ENCODE data around the gene IFFO2.

IFFO2 gene

DNA sequence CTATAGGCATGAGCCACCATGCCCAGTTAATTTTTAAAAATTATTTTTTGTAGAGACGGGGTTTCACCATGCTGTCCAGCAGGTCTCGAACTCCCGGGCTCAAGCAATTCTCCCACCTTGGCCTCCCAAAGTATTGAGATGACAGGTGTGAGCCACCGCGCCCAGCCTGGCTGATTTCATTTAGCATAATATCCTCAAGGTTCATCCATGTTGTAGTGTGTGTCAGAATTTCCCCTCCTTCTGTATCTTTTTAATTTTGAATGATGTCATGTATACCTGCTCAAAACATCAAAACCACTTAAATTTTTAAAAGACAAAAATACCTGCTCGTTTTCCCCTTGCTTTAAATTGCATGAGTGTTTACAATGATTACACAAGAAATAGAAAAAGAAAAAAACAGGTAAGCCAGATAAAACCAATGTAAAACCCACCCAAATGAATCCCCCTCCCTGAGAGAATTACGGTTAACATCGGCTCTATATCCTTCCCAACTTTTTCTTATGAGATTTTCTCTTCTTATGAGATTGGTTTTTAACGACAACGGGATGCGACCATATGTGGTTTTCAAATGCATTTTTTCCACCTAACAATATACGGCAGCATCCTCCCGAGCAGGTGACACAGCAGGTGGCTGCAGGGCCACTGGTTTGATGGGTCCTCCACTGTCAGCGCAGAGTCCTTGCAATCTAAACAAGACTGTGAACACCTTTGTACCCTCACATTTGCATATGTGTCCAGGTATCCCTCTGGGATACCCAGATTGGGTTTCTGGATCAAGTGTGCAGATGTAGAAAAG is 22.1 kb downstream of the IFFO2 start:
- no peak for FAIRE-seq

DNA sequence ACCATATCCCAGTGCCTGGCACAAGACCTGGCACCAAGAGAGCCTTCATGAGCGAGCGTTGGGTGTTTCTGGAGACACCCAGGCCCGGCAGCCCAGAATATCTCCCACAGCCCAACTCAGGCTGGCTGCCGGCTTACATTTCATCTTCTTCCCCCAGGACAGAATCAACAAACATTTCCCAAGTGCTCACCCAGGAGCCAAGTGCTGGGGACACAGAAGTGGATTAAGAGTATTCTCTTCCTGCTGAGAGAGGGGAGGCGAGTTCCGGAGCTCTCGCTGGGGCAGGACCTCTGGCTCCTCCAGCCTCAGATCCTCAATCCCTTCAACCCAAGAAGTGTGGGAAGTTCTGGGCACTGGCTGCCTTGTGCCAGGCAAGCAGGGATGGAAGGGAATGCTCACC is 23.6 kb downstream of the IFFO2 start:
- FAIRE-seq: no peak

DNA sequence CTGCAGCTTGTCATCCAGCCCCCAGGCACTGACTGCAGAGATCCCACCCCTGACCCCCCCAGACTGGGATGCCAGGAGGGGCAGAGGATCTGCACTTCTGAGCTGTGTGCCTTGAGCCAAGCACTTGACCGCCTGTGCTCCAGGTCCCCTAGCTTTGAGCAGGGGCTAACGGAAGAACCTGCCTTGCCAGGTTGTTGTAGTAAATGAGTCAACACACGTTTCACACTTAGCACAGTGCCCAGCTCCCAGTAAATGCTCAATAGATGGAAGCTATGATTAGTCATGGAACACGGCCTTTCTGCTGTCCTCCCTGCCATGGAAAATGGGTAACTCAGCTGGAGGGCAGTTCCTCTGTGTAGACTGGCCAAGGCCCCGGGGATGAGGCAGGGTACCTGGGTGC is 24.1 kb downstream of the IFFO2 start:
- FAIRE-seq: no peak

DNA sequence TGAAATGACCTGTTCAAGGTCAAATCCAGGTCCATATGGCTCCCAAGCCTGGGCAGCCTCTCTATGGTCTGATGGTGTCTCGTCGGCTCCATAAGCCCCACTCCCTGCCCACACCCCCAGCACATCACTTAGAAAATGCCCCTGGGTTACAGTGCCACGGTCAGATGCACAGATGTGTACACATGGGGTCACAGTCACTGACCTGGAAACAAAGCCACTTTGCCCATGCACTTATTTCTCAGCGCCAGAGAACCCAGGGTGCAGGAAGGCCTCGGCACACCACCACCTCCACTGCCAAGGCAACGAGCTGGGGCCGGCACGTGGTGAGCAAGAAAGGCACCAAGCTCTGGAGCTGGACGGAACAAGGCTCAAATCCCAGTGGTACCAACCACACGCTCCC is 24.7 kb downstream of the IFFO2 start:
- no peak for FAIRE-seq

DNA sequence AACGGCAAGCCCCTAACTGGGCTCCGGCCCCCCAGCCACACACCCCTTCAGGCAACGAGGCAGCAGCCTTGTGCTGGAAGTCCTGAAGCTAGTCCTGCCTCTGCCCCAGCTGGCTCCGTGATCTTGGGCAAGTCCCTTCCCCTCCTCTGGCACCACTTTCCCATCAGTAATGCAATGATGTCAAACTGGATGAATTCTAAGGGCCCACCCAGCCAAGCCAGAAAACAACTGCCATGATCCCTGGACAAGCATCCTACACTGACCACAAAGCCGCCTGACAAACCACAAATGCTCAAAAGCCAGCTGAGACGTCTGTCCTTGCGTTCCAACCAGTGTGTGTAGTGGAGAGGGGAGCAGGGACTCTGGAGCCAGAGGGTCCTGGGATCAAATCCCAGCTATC is 26.8 kb downstream of the IFFO2 start:
- no peak for FAIRE-seq

DNA sequence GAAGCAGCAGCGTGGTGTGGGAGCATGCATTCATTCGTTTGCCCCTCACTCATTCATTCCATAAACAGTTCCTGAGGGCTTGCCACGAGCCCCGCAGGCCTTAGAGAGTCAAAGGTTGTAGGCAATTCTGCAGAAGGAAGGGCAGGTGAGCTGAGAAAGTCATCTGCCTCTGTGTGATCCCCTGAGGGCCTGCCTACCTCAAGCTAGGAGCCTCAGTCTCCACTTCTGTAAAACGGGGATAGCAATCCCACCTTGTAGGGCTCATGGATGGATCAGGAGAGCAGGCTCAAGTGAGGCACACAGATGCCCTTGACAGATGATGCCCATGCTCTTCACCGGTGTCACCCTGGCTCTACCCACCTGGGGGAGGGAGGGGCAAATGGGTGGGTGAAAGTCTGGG is 27.5 kb downstream of the IFFO2 start:
- FAIRE-seq: no peak

DNA sequence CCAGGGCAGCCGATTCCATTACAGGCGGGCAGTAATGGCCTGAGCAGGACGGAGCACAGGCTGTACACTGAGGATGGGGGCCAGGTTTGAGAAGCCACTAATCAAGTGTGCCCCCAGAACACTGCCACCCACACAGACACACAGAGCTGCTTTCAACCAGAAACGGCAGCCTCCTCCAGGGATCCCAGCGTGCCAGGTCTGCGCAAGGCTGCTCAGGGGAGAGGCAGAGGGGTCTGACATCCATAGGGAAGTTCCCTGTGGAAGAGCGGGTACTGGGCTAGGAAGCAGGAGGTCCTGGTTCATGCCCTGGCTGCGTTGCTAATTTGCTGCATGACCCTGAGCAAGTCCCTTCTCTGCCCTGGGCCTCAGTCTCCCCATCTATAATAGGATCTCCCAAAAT is 28.1 kb downstream of the IFFO2 start:
- no peak for FAIRE-seq

DNA sequence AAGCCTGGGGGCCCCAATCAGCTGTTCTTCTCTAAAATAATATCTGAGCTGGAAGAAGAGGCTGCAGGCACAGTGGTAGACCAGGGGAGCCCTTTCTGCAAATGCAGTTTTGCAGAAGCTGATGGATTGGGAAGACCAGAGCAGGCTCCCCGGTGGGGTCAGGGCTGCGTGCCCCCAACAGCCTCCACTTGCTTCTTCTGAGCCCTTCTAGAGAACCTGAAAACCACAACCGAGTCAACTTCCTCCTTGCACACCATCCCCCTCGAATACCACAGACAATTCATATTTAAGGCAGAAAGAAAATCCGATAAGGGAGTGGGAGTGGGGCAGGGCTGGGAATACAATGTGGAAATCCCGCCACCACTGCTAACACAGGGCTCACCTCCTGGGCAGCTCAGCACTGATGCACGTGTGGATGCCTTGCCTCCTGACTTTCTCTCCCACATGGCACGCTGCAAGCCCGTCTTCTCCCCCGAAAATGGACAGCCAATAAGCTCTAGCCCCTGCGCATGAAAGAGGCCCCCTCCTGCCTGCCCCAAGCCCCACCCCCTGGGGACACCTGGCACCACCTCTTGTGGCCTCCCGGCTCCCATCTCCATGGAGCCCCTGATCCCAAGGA is 28.7 kb downstream of the IFFO2 start:
- FAIRE-seq: no peak

DNA sequence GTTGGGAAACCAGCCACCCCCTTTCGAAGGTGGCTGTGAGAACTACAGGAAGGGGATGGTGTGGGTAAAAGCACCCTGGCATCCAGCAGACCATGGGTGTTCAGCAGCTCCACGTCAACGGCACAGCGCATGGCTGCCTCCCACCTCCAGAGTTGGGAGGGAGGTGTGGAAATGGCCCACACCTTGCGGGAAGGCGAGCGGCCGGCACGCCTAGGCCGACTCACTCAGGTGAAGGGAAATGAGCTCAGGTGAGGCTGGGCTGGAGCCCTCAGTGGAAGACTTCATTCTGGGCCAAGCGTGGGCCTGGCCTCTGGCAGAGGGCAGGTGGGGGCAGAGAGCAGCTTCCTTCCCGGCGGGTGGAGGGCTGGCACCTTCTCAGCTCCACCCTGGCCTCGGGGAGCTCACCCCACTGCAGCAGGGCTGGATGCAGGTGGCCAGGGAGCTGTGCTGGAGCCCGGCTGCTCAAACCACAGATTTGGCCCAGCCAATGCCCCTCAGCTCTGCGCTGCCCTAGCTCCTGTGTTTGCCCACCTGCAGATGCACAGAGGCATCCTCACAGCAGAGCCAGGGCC is 29.3 kb downstream of the IFFO2 start:
- FAIRE-seq: no peak

DNA sequence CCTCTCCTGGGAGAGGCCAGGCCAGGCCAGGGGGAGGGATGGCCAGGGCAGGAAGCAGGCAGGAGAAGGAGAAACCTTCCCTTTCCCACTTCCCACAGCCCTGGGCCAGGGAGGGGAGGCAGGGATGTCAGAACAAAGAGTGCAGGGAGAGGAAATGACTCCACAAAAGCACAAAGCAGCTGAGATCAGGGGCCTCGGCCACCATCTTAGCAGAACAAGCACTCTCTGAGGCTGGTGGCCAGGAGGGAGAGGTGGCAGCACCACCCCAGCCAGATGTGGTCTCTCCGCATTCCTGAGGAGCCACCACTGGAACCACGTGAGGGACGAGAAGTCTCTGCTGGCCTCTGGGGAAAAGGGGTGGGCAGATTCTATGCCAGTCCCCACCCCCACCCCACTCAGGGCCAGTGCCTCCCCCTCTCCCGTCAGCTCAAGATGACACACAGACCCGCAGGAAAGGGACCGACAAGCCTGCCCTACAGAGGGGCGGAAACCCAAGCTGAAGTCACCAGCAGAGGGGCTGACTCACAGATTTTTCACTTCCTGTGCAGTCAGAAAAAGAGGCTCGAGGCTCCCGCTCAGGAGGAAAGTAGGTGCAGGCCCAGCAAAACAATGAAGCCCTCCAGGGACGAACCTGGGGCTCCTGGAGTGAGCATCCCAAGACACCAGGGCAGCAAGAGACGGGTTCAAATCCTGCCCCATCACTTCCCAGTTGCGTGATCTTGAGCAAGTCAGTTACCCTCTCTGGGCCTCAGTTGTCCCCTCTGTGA is 30.0 kb downstream of the IFFO2 start:
- FAIRE-seq: no peak

DNA sequence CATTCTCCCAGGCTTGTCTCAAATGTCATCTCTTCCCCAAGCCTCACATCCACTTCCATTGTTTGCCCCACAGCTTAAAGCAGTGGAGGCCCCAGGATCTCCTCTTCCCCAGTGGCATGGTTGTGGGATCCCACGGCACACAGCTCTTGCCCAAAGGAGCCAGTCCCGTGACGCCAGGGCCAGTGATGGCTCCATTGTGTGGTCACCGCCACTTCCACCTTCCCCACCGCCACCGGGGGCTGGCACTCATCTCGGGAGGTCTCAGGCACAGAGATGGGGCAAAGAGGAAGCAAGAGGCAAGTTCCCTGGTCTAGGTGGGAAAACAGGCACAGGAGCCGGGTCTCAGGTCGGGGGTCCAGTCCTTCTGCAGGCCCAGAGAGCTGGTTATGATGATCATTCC is 31.2 kb downstream of the IFFO2 start:
- no peak for FAIRE-seq

DNA sequence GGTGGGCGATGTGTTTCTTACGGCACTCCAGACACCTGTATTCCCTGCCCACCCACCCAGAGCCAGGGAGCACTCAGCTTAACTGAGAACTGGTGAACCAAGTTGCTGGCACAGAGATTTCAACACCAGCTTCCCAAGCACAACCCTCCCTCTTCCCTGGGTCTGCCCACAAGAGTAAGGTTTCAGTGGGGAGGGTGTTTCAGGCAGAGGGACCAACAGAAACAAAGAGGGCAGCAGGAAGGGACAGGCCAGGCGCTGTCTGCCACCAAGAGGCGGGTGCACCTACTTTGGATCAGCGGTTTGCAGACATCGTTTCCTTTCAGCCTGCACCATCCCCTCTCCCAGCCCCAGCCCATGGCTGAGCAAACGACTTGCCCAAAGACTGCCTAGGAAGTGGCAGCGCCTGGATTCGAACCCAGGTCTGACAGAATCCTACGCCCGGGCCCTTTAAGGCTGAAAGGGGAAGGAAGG is 32.2 kb downstream of the IFFO2 start:
- no peak for FAIRE-seq

DNA sequence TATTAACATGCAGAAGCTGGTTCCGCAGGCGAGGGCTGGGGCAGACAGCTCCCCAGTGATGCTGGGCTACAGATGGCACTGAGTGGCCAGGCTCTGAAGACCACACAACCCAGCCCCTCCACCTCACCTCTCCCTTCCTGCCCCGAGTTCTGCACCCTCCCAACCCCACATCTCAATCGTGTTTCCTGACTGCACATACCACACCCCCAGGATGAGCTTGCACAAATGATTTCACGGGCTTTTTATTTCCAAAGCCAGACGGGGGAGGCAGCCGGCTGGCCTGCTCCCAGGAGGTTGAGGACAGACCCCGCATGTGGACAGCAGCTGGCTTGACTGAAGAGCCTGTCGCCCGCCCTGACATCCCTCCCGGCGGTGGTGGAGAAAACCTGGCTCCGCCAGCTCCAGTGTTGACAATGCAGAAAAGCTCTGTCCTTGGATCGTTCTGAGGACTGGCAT is 32.7 kb downstream of the IFFO2 start:
- FAIRE-seq: no peak

DNA sequence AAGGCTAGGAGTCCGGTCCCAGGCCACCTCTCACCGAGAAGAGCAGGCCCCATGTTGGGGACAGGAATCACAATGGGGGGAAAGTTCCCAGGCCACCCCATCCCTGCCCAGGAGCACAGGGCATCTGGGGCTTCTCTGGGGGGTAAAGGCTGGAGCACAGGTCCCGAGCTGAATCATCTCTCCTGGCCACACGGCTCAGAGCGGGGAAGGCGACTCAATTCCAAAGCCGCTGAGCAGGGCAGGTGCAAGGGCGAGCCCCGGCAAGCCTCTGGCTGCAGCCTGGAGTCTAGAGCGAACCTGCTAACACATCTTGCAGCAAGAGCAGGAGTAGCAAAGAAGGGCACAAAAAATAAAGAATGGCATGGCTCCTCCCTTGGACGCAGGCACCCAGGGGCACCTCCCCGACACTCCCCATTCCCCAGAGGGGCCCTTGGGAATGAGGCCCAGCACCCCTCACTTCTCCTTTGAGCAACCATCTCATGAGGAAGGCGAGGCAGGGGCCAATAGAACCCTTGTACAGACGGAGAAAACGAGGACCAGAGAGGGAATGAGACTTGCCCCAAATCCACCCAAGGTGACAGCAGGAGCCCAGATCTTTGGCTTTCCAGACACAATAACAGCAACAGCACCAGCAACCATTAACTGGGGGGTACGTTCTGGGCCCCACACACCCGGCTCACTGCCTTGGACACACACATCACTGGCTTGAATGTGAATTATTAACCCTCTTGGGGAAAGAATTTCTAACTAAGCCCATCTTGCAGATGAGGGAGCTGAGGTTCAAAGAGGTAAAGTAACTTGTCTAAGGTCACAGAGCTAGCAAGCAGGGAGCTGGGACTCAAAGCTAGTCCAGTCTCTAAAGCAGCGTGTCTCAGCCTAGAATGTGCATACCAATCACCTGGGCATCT is 33.4 kb downstream of the IFFO2 start:
- FAIRE-seq: no peak

DNA sequence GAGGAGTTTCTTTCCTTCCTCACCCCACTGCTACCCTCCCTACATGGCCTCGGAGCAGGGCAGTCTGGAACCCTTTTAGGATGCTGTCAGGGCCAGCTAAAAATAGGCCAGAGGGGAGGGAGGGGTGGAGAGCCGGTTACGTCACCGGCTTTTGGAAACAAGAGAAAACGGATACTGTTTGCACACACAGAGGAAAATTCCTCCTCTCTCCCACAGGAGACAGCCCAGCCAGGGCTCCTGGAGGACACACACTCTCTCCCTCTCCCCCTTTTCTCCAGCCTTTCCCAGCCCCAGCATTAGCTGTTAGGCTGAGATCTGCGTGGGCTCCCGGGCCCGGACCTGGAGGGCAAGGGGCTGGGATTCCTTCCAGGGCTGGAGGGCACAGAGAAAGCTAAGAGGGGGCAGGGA is 34.2 kb downstream of the IFFO2 start:
- no peak for FAIRE-seq

DNA sequence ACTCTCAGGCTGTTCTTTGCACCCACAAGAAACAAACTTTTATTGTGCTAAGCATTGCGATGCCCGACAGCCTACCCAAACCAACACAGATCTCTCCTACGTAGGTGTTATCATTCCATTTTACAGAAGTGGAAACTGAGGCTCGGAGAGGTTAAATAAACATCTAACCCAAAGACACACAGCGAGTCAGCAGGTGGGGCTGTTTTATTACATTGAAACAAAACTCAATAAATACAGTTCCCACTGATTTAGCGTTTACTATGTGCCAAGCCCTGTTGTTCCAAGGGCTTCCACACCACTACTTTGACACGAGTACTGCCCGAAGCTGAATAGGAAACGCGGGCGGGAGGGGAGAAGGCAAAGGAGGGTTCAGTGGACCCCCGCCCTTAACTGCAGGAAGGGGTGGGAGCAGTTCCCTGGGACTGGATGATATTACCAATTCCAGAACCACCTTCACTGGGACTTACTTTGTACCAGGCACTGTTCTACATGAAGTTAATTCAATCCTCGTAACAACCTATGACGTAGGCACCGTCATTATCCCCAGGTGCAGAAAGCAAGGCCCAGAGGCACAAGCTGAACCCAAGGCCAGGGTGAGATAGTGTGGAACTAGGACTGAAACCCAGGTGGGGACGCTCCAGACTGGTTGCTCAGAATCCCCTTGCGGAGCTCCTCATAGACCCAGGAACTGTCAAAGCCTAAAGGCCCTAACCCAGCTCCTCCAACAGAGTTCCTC is 34.8 kb downstream of the IFFO2 start:
- no peak for FAIRE-seq

DNA sequence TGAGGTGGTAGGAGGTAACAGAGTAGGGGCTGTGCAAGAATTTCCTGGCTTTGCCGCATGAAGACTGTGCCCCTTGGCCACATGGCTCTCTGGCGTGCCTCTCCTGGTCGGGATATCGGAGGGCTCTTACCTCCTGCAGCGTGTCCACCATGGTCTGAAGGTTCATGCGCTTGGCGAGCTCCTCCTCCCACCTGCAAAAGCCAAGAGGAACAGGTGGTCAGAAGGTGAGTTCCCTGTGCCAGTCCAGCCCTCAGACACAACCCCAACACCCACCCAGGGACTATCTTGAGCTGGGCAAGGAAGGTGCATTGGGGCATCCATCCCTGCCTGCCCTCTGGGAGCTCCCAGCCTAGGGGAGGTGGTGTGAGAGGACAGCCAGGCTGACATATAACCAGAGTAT is 35.5 kb downstream of the IFFO2 start:
- no peak for FAIRE-seq

DNA sequence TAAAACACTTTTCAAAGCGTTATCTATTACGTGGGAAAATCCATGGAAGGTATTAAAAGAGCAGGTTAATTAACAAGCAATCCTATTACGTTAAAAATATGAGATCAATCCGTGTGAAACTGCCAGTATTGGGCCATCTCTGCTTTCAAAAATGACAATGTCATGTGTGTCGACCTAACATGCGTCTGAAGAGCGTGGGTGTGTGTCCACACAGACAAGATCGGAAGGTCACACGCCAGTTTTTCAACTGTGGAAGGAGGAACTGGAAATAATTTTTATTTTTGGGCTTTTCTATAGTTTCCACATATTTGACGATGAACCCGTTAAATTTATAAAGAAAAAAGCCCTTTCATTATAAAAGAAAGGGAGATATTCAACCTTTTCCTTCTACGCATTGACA is 36.5 kb downstream of the IFFO2 start:
- no peak for FAIRE-seq

DNA sequence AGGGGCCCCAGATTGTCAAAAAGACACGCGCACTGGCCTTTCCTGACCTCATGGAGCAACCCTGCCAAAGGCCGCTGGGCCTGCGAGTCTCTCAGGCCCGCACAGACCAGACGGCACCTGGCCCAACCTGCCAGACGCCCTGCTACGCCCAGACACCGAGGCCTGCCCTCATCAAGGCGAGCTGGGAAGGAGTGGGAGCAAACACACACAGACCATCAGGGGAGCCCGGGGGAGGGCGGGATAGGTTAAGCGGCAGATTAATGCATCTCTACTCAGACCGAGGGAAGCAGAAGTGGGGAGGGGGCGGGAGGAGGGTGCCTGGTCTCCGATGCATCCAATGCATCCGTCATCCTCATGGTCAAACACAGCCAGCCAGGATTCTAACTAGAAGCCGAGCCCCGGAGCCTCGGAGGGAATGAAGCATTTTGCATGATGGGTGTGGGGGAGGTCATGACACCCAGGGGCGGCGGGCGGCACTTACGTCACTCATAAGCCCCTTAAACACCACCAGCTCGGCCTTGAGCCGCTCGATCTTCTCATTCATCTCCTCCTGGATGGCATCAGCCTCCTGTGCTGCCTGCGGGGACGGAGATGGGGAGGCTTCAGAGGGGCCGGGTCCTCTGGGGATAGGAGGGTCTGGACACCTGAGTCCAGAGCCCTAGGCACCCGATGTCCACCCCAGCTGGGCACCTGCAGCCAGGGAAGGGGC is 37.1 kb downstream of the IFFO2 start:
- no peak for FAIRE-seq

DNA sequence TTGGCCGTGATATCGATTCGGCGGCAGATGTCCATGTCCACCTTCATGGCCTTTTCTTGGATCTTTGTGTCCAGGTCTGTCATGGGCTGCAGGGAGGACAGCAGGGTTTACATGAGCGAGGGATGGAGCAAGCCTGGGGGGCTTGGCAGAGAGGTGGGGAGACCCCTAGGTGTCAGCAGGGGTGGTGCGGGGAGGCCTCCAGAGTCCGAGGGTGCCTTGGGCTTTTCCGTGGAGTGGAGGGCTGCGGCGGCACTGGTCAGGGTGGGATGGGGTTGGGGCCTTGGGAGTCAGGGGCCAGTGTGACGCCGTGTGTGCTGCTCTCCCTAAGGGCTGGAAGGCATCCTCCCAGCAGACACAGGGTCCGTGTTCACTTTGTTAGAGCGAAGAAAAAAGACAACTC is 38.1 kb downstream of the IFFO2 start:
- no peak for FAIRE-seq

Data from A204.1 (cell line).